ENCODE data around the gene LRRC74A. TPM values are rescaled to one million over a fixed set of nuclear protein-coding genes. Genes with fewer than 3 reads are reported as not detected.

The LRRC74A gene
- total RNA-seq, 2 donors from 2014 or later = not detected

DNA sequence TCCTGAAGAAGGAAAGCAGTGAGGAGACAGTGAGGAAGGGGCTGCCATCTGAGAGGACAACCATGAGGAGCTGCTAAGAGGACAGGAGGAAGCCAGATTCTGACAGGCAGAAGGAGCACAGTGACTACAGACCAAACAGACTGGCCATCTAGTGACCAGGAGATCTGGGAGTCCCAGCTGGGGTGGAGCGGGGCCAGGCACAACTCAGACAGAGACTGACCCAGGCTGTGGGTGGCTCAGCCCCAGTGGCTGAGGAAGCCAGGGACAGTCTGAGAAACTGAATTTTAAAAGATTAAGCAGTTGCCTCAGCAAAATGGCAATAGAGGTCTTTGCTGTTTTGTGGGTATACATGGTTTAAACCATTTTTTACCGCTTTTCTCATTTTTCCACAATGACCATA is 28.9 kb downstream of the LRRC74A start:
- no peak overlapping the region for H3K27ac ChIP-seq
- no peak for TF ChIP-seq POLR2A (IDR thresholded peaks at IDR 0.05)
- TF ChIP-seq, protein P1, sequence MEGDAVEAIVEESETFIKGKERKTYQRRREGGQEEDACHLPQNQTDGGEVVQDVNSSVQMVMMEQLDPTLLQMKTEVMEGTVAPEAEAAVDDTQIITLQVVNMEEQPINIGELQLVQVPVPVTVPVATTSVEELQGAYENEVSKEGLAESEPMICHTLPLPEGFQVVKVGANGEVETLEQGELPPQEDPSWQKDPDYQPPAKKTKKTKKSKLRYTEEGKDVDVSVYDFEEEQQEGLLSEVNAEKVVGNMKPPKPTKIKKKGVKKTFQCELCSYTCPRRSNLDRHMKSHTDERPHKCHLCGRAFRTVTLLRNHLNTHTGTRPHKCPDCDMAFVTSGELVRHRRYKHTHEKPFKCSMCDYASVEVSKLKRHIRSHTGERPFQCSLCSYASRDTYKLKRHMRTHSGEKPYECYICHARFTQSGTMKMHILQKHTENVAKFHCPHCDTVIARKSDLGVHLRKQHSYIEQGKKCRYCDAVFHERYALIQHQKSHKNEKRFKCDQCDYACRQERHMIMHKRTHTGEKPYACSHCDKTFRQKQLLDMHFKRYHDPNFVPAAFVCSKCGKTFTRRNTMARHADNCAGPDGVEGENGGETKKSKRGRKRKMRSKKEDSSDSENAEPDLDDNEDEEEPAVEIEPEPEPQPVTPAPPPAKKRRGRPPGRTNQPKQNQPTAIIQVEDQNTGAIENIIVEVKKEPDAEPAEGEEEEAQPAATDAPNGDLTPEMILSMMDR (IDR thresholded peaks at IDR 0.05) = no peak
- H3K4me1 ChIP-seq = no peaks in the 10 kb centered on the region
- no peak overlapping the region for H3K4me3 ChIP-seq
- no peak for ATAC-seq
- intact Hi-C loops (cut with DNase I) = no loop called here
- H3K27me3 ChIP-seq = no peaks in the 10 kb centered on the region
- H3K9me3 ChIP-seq = no peaks in the 10 kb centered on the region
- 99 to 100% methylated on average over 2 of the region's 2 CpGs for WGBS, 2 donors
- no peaks in the 10 kb centered on the region for H3K36me3 ChIP-seq (replicated peaks in 1 of 2; ENCODE audit: insufficient read depth in 1 of 2, low read depth in 2 of 2)
- no peak for DNase-seq

DNA sequence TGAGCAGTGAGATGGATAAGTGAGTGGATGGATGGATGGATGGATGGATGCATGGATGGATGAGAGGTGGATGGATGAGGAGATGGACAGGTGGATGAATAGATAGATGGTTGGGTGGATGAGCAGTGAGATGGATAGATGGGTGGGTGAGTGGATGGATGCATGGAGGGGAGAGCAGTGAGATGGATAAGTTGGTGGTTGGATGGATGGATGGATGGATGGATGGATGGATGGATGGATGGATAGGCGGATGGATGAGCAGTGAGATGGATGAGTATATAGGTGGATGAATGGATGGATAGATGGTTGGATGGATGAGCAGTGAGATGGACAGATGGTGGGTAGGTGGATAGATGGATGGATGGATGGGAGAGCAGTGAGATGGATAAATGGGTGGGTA is 30.6 kb downstream of the LRRC74A start:
- Histone ChIP-seq H3K27ac (no peak overlapping the region), H3K36me3 (replicated peaks in 1 of 2; ENCODE audit: insufficient read depth in 1 of 2, low read depth in 2 of 2) (no peaks in the 10 kb centered on the region), H3K27me3 (no peaks in the 10 kb centered on the region), H3K4me3 (no peak overlapping the region), H3K9me3 (no peaks in the 10 kb centered on the region), H3K4me1 (no peaks in the 10 kb centered on the region)
- DNase-seq (no peak), ATAC-seq (no peak)
- WGBS, 2 donors = 76 to 79% methylated on average over 1 of the region's 1 CpG
- intact Hi-C loops (cut with DNase I) = no loop called here
- TF ChIP-seq POLR2A (IDR thresholded peaks at IDR 0.05) = no peak
- TF ChIP-seq, protein P1 (IDR thresholded peaks at IDR 0.05) = no peak

DNA sequence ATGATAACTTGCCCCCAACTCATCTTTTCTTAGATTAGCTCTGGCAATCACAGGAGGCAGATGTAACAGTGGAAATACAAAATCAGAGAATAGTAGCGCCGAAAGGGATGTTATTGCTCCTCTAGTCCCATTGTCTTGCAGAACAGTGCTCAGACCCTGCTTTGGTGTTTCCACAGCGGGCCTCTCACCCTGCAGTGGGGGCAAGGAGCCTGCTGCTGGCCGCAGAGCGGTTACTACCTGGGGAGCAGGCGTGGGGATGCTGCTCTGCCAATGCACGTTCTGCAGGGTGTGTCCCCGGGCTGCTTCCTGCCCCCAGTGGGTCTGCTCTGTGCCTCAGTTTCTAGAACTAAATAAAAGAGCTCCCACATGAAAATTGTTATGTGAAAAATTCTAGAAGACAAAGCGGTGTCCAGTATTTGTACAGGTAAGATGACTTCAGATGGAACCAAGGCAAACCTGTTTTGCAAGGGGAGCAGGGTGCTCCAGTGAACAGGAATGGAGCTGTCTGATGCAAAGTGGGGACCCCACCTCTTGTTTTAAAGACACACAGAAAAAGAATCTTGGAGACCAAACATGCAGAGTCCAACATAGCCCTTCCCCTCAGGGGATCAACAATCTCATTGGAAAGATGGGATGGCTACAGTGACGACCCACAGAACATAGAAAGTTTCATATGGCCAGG is 35.5 kb downstream of the LRRC74A start:
- 81 to 84% methylated on average over 10 of the region's 10 CpGs for WGBS, 2 donors
- ATAC-seq = no peak
- no peak overlapping the region for H3K4me3 ChIP-seq

DNA sequence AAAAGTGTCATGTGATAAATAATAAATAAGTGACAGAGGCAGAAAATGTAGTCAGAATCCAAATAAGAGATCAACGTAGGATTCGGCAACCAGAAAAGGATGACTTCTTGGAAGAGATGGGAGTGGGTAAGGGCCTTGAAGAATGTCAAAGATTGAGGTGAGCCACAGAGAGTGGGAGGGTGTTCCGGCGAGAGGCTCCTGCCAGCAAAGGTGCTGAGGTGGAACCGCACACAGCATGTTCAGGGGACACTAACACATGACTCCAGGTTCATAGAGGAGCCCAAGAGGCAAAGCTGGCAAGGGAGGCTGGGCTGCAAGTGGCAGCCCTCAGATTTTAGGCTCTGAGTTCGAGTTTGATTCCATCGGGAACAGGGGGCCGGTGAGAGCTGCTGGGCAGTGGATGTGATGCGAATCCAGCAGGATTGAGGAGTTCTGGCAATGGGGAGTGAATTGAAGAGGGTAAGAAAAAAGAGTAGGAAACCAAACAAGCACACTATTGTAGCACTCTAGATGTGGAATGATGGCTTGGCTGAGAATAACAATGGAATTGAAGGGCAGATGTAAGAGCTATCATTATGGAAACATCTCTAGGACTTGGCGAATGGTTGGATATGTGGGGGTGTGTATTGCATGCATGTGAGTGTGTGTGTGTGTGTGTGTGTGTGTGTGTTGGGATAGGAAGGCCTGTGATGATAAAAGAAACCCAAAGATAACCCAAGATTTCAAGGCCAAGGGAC is 36.5 kb downstream of the LRRC74A start:
- TF ChIP-seq POLR2A (IDR thresholded peaks at IDR 0.05) = no peak
- TF ChIP-seq, protein P1 (IDR thresholded peaks at IDR 0.05) = no peak
- intact Hi-C loops (cut with DNase I) = no loop called here

More for the DNA sequence above, 35.5 kb downstream of the LRRC74A start:
- Histone ChIP-seq H3K4me1 (peaks cover 8% of the 10 kb centered on the region), H3K36me3 (replicated peaks in 1 of 2; ENCODE audit: insufficient read depth in 1 of 2, low read depth in 2 of 2) (no peaks in the 10 kb centered on the region), H3K27ac (no peak overlapping the region), H3K27me3 (no peaks in the 10 kb centered on the region), H3K9me3 (no peaks in the 10 kb centered on the region)
- TF ChIP-seq, protein P1 (IDR thresholded peaks at IDR 0.05) = no peak
- TF ChIP-seq POLR2A (IDR thresholded peaks at IDR 0.05) = no peak
- DNase-seq = no peak
- intact Hi-C loops (cut with DNase I) = no loop called here

More for the DNA sequence above, 36.5 kb downstream of the LRRC74A start:
- H3K27ac ChIP-seq = no peak overlapping the region
- no peaks in the 10 kb centered on the region for H3K27me3 ChIP-seq
- no peaks in the 10 kb centered on the region for H3K36me3 ChIP-seq (replicated peaks in 1 of 2; ENCODE audit: insufficient read depth in 1 of 2, low read depth in 2 of 2)
- no peak overlapping the region for H3K4me3 ChIP-seq
- DNase-seq (no peak), ATAC-seq (no peak)
- H3K9me3 ChIP-seq = no peaks in the 10 kb centered on the region
- H3K4me1 ChIP-seq = peaks cover 8% of the 10 kb centered on the region
- 79 to 83% methylated on average over 10 of the region's 10 CpGs for WGBS, 2 donors

Data from body of pancreas (tissue), 4 donors.